Neutrophil (primary cell): ENCODE results near the gene SLC38A7.
"Not testable (repeated sequence)": the region's sequence is repeated elsewhere in the genome, so short reads cannot be mapped to it uniquely, and the experiment has no call there.

Source experiments
- H3K27ac ChIP-seq: fragments of 200-600 bp; sonication (generic); 2 replicates; pipeline ENCODE4 v1.5.1; 2016; ENCODE audit warnings: mild to moderate bottlenecking, moderate library complexity
- H3K27me3 ChIP-seq: fragments of 200-600 bp; sonication (generic); 2 replicates; pipeline ENCODE4 v1.6.0; 2016; ENCODE audit warnings: mild to moderate bottlenecking
- H3K36me3 ChIP-seq: fragments of 200-600 bp; sonication (generic); 2 replicates; pipeline ENCODE4 v1.5.1; 2017
- H3K4me1 ChIP-seq, 2 experiments: fragments of 200-600 bp in 1 of 2; sonication (generic) in 1 of 2; 1 replicate in 1 of 2; 2 replicates in 1 of 2; pipeline versions ENCODE4 v1.5.1 to v1.6.1; 2013 to 2016; ENCODE audit warnings: low read depth in 1 of 2, low read length in 1 of 2, mild to moderate bottlenecking in 1 of 2, moderate library complexity in 1 of 2; ENCODE audit not compliant: control insufficient read depth in 1 of 2, insufficient read depth in 1 of 2
- H3K4me3 ChIP-seq, 2 experiments: fragments of 200-600 bp in 1 of 2; sonication (generic) in 1 of 2; 1 replicate in 1 of 2; 2 replicates in 1 of 2; pipeline ENCODE4 v1.5.1; 2013 to 2016; ENCODE audit warnings: low read depth in 1 of 2, low read length in 1 of 2, mild to moderate bottlenecking in 1 of 2, moderate library complexity in 1 of 2
- H3K9me3 ChIP-seq: fragments of 200-600 bp; sonication (generic); 2 replicates; pipeline ENCODE4 v1.5.1; 2016
- CTCF ChIP-seq: fragments of 200-600 bp; sonication (generic); IDR thresholded peaks from 2 replicates; pipeline ENCODE4 v1.5.1; 2016; ENCODE audit warnings: antibody characterized with exemption

The SLC38A7 gene

GRCh38 chr16:58716468-58716867 is 31.9 kb upstream of the SLC38A7 start:
- H3K4me3 ChIP-seq = no peak overlapping the region
- no peaks in the 10 kb centered on the region for H3K27me3 ChIP-seq
- no peak overlapping the region for H3K27ac ChIP-seq
- no peak for TF ChIP-seq CTCF
- H3K9me3 ChIP-seq = no peaks in the 10 kb centered on the region
- H3K36me3 ChIP-seq = peaks cover 87% of the 10 kb centered on the region
- H3K4me1 ChIP-seq = no peaks in the 10 kb centered on the region

GRCh38 chr16:58713742-58714141 is 29.2 kb upstream of the SLC38A7 start:
- peaks cover 71% of the 10 kb centered on the region for H3K36me3 ChIP-seq

DNA sequence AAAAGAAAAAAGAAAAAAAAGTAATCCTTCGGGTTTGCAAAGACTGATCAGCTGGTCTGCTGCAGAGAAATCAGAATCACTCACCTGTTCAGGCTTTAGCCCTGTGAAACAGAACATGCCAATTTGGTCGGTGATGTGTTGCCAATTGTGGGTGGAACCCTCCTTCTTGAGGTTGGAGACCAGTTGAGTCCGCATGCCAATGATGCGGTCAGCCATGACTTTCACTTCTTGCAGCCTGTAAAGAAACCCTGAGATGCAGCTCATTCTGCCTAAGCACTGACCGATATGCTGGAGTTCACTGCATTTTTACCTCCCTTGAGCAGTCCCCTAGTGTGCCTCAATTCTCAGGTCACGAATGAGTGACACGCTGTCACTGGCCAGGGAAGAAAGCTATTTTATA is 24.8 kb upstream of the SLC38A7 start:
- peaks cover 53% of the 10 kb centered on the region for H3K36me3 ChIP-seq
- no peak overlapping the region for H3K27ac ChIP-seq
- no peak overlapping the region for H3K4me3 ChIP-seq
- no peaks in the 10 kb centered on the region for H3K9me3 ChIP-seq
- no peaks in the 10 kb centered on the region for H3K4me1 ChIP-seq
- no peaks in the 10 kb centered on the region for H3K27me3 ChIP-seq
- no peak for TF ChIP-seq CTCF

More at GRCh38 chr16:58713742-58714141, 29.2 kb upstream of the SLC38A7 start:
- Histone ChIP-seq H3K9me3 (no peaks in the 10 kb centered on the region), H3K27ac (no peak overlapping the region), H3K4me1 (no peaks in the 10 kb centered on the region), H3K27me3 (no peaks in the 10 kb centered on the region), H3K4me3 (no peak overlapping the region)
- no peak for TF ChIP-seq CTCF

DNA sequence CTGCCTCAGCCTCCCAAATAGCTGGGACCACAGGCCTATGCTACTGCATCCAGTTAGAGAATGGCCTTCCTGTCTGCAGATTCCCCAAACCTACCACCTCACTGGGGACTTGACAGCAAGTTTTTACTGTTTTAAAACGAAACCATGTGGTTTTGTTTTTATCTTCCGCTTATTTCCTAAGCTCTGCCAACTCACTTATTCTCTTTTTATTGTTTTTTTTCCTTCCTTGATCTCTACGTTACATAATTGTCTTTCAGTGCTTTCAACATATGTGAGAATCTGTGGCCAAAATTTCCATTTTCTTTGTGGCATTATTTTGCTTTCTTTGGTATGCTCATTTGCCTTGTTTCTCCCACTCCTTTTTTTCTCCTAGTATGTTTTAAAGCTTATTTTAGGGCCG is 14.6 kb upstream of the SLC38A7 start:
- Histone ChIP-seq H3K4me3 (no peak overlapping the region), H3K9me3 (no peaks in the 10 kb centered on the region), H3K27me3 (no peaks in the 10 kb centered on the region), H3K36me3 (no peaks in the 10 kb centered on the region), H3K27ac (no peak overlapping the region), H3K4me1 (peaks cover 0 to 10% of the 10 kb centered on the region in 2 experiments)
- no peak for TF ChIP-seq CTCF

GRCh38 chr16:58695368-58695767 is 10.8 kb upstream of the SLC38A7 start:
- Histone ChIP-seq H3K27me3 (no peaks in the 10 kb centered on the region), H3K9me3 (no peaks in the 10 kb centered on the region), H3K4me1 (peaks cover 0 to 10% of the 10 kb centered on the region in 2 experiments), H3K36me3 (no peaks in the 10 kb centered on the region), H3K27ac (no peak overlapping the region), H3K4me3 (no peak overlapping the region)
- no peak for TF ChIP-seq CTCF

DNA sequence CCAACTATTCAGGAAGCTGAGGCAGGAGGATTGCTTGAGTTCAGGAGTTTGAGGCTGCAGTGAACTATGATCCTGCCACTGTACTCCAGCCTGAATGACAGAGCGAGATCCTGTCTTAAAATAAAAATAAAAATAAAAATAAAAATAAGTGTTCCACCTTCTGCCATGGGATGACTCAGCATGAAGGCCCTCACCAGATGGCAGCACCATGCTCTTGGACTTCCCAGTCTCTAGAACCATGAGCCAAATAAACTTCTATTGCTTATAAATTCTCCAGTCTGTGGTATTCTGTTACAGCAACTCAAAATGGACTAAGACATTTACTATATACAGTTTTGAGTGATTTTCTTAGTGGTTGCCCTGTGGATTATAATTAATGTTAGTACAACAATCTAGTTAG is 7.9 kb upstream of the SLC38A7 start:
- Histone ChIP-seq H3K4me3 (no peak overlapping the region), H3K4me1 (no peaks in the 10 kb centered on the region), H3K27me3 (peaks cover 15% of the 10 kb centered on the region), H3K36me3 (no peaks in the 10 kb centered on the region), H3K27ac (no peak overlapping the region), H3K9me3 (no peaks in the 10 kb centered on the region)
- no peak for TF ChIP-seq CTCF

GRCh38 chr16:58686985-58687706 is 2.6 kb upstream of the SLC38A7 start:
- H3K27ac ChIP-seq, H3K9me3 ChIP-seq, H3K4me3 ChIP-seq, H3K36me3 ChIP-seq: not testable (repeated sequence)
- peaks cover 6 to 11% of the 10 kb centered on the region in 2 experiments for H3K4me1 ChIP-seq
- H3K27me3 ChIP-seq = peaks cover 15% of the 10 kb centered on the region
